HepG2 (cell line): ENCODE results near the gene KLHL11. TPM values are rescaled to one million over a fixed set of nuclear protein-coding genes. Genes with fewer than 3 reads are reported as not detected.

Experiments
- AGO2 ChIP-seq: fragments of 200-400 bp; formaldehyde crosslinking; optimal IDR thresholded peaks from 2 replicates; pipeline ENCODE3; 2017; ENCODE audit warnings: mild to moderate bottlenecking, low read depth, low read length, moderate library complexity
- BCLAF1 ChIP-seq: fragments of 450-650 bp; IDR thresholded peaks from 2 replicates; pipeline ENCODE4 v1.6.1; 2017; ENCODE audit warnings: mild to moderate bottlenecking
- HDAC1 ChIP-seq: sonication (generic); formaldehyde crosslinking; IDR thresholded peaks from 2 replicates; pipeline ENCODE4 v1.5.1; 2020; ENCODE audit warnings: mild to moderate bottlenecking, missing genetic modification reagents
- HMG20B ChIP-seq: conservative IDR thresholded peaks from 2 replicates; pipeline ENCODE4 v1.6.1; 2016; ENCODE audit warnings: missing genetic modification reagents, missing compliant biosample characterization
- MAZ ChIP-seq, 2 experiments: sonication (generic) in 1 of 2; formaldehyde crosslinking in 1 of 2; IDR thresholded peaks; 2 replicates each; pipeline versions ENCODE4 v1.5.0 to v1.6.1; 2012 to 2020; ENCODE audit warnings: low read depth in 2 of 2, mild to moderate bottlenecking in 2 of 2, borderline replicate concordance in 1 of 2, improper control_type of control experiment in 1 of 2, low read length in 1 of 2, missing genetic modification reagents in 1 of 2, moderate library complexity in 1 of 2
- MEIS1 ChIP-seq: sonication (generic); formaldehyde crosslinking; IDR thresholded peaks from 2 replicates; pipeline ENCODE4 v1.9.0; 2021; ENCODE audit warnings: mild to moderate bottlenecking, missing genetic modification reagents, moderate library complexity, borderline replicate concordance
- PTBP1 ChIP-seq: fragments of 200-400 bp; formaldehyde crosslinking; IDR thresholded peaks from 2 replicates; pipeline ENCODE4 v1.6.1; 2018; ENCODE audit warnings: low read length, low read depth; ENCODE audit not compliant: poor library complexity, severe bottlenecking
- TARDBP ChIP-seq: sonication (generic); formaldehyde crosslinking; IDR thresholded peaks from 2 replicates; pipeline ENCODE4 v1.8.0; 2022; ENCODE audit warnings: mild to moderate bottlenecking, missing genetic modification reagents
- TCF7 ChIP-seq: sonication (generic); IDR thresholded peaks from 2 replicates; pipeline ENCODE4 v1.6.1; 2016; ENCODE audit warnings: antibody characterized with exemption, low read depth
- TRIM24 ChIP-seq: sonication (generic); formaldehyde crosslinking; IDR thresholded peaks from 2 replicates; pipeline ENCODE4 v1.8.0; 2022; ENCODE audit warnings: mild to moderate bottlenecking, missing genetic modification reagents
- ZNF678 ChIP-seq: sonication (generic); formaldehyde crosslinking; IDR thresholded peaks from 2 replicates; pipeline ENCODE4 v1.4.0; 2020; ENCODE audit warnings: mild to moderate bottlenecking, missing genetic modification reagents
- polyA plus RNA-seq, 8 experiments: library from polyadenylated mRNA; depleted of rRNA in 3 of 8; stranded (reverse) in 7 of 8; unstranded in 1 of 8; fragments of >200 nt; fragmentation: Illumina TruSeq in 4 of 8; extraction: Trizol in 4 of 8; gene quantifications; 2 replicates each; pipeline versions ENCODE4 v1.2.1 to v1.2.3, GENCODE V29; 2011 to 2016; ENCODE audit warnings: low read depth in 4 of 8, missing spikeins in 1 of 8, mixed read lengths in 1 of 8; ENCODE audit not compliant: insufficient read depth in 1 of 8
- total RNA-seq, 5 experiments: library from RNA; depleted of rRNA; stranded (reverse); fragments of >200 nt; fragmentation: Illumina TruSeq; extraction: Trizol; gene quantifications; 2 replicates each; pipeline ENCODE4 v1.2.3, GENCODE V29; 2016; ENCODE audit warnings: low read depth in 1 of 5
- TF ChIP-seq, protein P1 (sequence below): IDR thresholded peaks from 2 replicates; pipeline ENCODE4 v1.6.1; 2016; ENCODE audit warnings: mild to moderate bottlenecking
- TF ChIP-seq, protein P2 (sequence below): sonication (generic); formaldehyde crosslinking; IDR thresholded peaks from 2 replicates; pipeline ENCODE4 v1.5.1; 2020; ENCODE audit warnings: mild to moderate bottlenecking, missing genetic modification reagents, borderline replicate concordance
- TF ChIP-seq, protein P3 (sequence below): sonication (generic); formaldehyde crosslinking; conservative IDR thresholded peaks from 2 replicates; pipeline ENCODE4 v1.4.0; 2020; ENCODE audit warnings: mild to moderate bottlenecking, missing genetic modification reagents, moderate library complexity

KLHL11 gene
- total and polyA plus RNA-seq, 2 of the 13 experiments (the other 11 are each of a cell fraction or from before 2014, with no cell fraction given) = 7.7 to 27.5 TPM

- TF ChIP-seq BCLAF1 (no peak), MEIS1 (peak; percentile 8; the same call in 1 of the 2 replicates), MAZ (IDR thresholded peaks at IDR 0.05; ENCODE audit: borderline replicate concordance, low read depth, low read length) (peak; percentile 93), MAZ (CRISPR knock-in tag; IDR thresholded peaks at IDR 0.05; ENCODE audit: low read depth) (peak; percentile 88), TARDBP (CRISPR knock-in tag) (peak; percentile 73), AGO2 (peak; percentile 80), ZNF678 (CRISPR knock-in tag) (no peak), TRIM24 (CRISPR knock-in tag) (no peak; the same call in 1 of the 2 replicates), HMG20B (peak; percentile 40; the same call in 1 of the 2 replicates), HDAC1 (CRISPR knock-in tag) (peak; percentile 74; the same call in 1 of the 2 replicates), TCF7 (peak; percentile 43; the same call in 1 of the 2 replicates), PTBP1 (no peak)
- TF ChIP-seq, protein P1, sequence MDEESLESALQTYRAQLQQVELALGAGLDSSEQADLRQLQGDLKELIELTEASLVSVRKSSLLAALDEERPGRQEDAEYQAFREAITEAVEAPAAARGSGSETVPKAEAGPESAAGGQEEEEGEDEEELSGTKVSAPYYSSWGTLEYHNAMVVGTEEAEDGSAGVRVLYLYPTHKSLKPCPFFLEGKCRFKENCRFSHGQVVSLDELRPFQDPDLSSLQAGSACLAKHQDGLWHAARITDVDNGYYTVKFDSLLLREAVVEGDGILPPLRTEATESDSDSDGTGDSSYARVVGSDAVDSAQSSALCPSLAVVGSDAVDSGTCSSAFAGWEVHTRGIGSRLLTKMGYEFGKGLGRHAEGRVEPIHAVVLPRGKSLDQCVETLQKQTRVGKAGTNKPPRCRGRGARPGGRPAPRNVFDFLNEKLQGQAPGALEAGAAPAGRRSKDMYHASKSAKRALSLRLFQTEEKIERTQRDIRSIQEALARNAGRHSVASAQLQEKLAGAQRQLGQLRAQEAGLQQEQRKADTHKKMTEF (CRISPR knock-in tag) = 0 out of 2 replicates have a peak, but pooled peaks have one; percentile 29
- TF ChIP-seq, protein P2, sequence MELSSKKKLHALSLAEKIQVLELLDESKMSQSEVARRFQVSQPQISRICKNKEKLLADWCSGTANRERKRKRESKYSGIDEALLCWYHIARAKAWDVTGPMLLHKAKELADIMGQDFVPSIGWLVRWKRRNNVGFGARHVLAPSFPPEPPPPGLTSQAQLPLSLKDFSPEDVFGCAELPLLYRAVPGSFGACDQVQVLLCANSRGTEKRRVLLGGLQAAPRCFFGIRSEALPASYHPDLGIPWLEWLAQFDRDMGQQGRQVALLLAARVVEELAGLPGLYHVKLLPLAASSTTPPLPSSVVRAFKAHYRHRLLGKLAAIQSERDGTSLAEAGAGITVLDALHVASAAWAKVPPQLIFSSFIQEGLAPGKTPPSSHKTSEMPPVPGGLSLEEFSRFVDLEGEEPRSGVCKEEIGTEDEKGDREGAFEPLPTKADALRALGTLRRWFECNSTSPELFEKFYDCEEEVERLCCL (CRISPR knock-in tag) = peak; percentile 20; the same call in 1 of the 2 replicates
- TF ChIP-seq, protein P3, sequence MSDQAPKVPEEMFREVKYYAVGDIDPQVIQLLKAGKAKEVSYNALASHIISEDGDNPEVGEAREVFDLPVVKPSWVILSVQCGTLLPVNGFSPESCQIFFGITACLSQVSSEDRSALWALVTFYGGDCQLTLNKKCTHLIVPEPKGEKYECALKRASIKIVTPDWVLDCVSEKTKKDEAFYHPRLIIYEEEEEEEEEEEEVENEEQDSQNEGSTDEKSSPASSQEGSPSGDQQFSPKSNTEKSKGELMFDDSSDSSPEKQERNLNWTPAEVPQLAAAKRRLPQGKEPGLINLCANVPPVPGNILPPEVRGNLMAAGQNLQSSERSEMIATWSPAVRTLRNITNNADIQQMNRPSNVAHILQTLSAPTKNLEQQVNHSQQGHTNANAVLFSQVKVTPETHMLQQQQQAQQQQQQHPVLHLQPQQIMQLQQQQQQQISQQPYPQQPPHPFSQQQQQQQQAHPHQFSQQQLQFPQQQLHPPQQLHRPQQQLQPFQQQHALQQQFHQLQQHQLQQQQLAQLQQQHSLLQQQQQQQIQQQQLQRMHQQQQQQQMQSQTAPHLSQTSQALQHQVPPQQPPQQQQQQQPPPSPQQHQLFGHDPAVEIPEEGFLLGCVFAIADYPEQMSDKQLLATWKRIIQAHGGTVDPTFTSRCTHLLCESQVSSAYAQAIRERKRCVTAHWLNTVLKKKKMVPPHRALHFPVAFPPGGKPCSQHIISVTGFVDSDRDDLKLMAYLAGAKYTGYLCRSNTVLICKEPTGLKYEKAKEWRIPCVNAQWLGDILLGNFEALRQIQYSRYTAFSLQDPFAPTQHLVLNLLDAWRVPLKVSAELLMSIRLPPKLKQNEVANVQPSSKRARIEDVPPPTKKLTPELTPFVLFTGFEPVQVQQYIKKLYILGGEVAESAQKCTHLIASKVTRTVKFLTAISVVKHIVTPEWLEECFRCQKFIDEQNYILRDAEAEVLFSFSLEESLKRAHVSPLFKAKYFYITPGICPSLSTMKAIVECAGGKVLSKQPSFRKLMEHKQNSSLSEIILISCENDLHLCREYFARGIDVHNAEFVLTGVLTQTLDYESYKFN = peak; percentile 64
Observed at GRCh38 chr17:41812381-41813151, 52.7 kb downstream of the KLHL11 start, which contains the start of gene FKBP10 (continued).
